ENCODE measurements around the gene CYP2C18. TPM values are rescaled to one million over a fixed set of nuclear protein-coding genes. Genes with fewer than 3 reads are reported as not detected.

Gene CYP2C18
- total RNA-seq, 2 experiments from 2014 or later: not detected

GRCh38 chr10:94785211-94785610 is 101.7 kb downstream of the CYP2C18 start:
- DNase-seq: no peak
- H3K4me1 Mint-ChIP-seq: no peaks in the 10 kb centered on the region
- no peak overlapping the region for H3K4me3 Mint-ChIP-seq
- no peak overlapping the region for H3K27ac Mint-ChIP-seq
- H3K27me3 Mint-ChIP-seq: no peaks in the 10 kb centered on the region
- no peaks in the 10 kb centered on the region for H3K36me3 Mint-ChIP-seq
- H3K9me3 Mint-ChIP-seq: peaks cover 7% of the 10 kb centered on the region

Other genes with a start within 250 kb of the CYP2C18 start
- 100 to 1,000 TPM; 147 to 149 TPM for gene HELLS, start 137.9 kb upstream of the CYP2C18 start, total RNA-seq
- not detected for gene CYP2C19, start 79.0 kb downstream of the CYP2C18 start, total RNA-seq

Measured in activated naive CD8-positive, alpha-beta T cell treated with anti-CD3 and anti-CD28 coated beads for 36 hours (primary cell).